Stimulated activated CD8-positive, alpha-beta memory T cell treated with anti-CD3 and anti-CD28 coated beads, Interleukin-15, amount 100 ng/mL, for 4 hours (primary cell): ENCODE measurements around the gene SMIM41.
"Not testable (repeated sequence)": the region's sequence is repeated elsewhere in the genome, so short reads cannot be mapped to it uniquely, and the experiment has no call there.

Experiments used
- DNase-seq, 2 donors: peaks; one replicate each; pipeline ENCODE4 v3.0.0-alpha.2; 2020; ENCODE audit warnings: low read depth in 2 of 2

SMIM41 gene

GRCh38 chr12:52085682-52086180 is 6.2 kb downstream of the SMIM41 start:
- DNase-seq = no peak

DNA sequence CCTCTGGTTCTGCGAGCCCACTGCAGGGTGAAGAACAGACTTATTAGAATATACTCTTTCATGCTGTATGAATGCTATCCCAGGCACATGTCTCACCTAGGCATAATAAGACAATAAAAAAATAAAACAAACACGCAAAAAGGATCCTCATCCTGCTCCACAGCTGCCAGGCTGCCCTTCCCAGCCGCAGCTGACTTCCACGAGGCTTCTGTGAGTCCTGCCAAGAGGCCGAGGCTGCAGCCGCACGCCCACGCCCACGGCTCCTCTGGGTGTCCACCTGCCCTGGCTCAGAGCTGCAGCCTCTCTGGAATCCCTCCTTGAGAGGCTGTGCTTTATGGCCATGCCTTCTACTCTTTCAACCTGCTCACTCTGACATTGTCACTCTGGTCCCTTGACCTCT is 6.9 kb downstream of the SMIM41 start:
- no peak for DNase-seq

GRCh38 chr12:52086944-52087835 is 7.7 kb downstream of the SMIM41 start:
- DNase-seq = no peak

- DNase-seq = no peak
Measured at GRCh38 chr12:52087961-52088820, 8.7 kb downstream of the SMIM41 start.

- DNase-seq = no peak
Measured at GRCh38 chr12:52089491-52089890, 10.0 kb downstream of the SMIM41 start.

GRCh38 chr12:52090291-52090690 is 10.8 kb downstream of the SMIM41 start:
- DNase-seq = no peak

DNA sequence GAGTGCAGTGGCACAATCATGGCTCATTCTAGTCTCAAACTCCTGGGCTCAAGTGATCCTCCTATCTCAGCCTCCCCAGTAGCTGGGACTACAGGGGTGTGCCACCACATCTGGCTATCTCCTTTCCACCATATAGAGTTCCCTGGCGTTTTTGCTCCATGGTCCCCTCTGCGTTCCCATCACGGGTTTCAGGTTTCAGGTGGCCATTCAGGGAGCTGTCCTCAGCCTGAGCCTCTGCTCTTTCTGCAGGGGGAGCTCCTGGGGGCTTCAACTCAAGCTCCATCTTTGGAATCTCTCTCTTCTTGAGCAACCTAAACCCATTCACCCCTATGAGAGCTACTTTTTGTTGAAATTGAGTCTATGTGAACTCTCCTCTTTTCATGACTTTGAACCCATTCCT is 11.6 kb downstream of the SMIM41 start:
- DNase-seq = no peak

- no peak for DNase-seq
Measured at GRCh38 chr12:52091869-52092268, 12.4 kb downstream of the SMIM41 start.

GRCh38 chr12:52093346-52093745 is 13.8 kb downstream of the SMIM41 start:
- DNase-seq = no peak

- no peak for DNase-seq
Measured at GRCh38 chr12:52096332-52097044, 17.0 kb downstream of the SMIM41 start.

GRCh38 chr12:52097045-52097666 is 17.7 kb downstream of the SMIM41 start:
- DNase-seq = no peak

GRCh38 chr12:52104431-52105089 is 25.1 kb downstream of the SMIM41 start:
- DNase-seq = not testable (repeated sequence)

GRCh38 chr12:52116222-52117125 is 37.0 kb downstream of the SMIM41 start:
- DNase-seq = peak; percentile 13 to 51

GRCh38 chr12:52117806-52118475 is 38.4 kb downstream of the SMIM41 start:
- not testable (repeated sequence) for DNase-seq

DNA sequence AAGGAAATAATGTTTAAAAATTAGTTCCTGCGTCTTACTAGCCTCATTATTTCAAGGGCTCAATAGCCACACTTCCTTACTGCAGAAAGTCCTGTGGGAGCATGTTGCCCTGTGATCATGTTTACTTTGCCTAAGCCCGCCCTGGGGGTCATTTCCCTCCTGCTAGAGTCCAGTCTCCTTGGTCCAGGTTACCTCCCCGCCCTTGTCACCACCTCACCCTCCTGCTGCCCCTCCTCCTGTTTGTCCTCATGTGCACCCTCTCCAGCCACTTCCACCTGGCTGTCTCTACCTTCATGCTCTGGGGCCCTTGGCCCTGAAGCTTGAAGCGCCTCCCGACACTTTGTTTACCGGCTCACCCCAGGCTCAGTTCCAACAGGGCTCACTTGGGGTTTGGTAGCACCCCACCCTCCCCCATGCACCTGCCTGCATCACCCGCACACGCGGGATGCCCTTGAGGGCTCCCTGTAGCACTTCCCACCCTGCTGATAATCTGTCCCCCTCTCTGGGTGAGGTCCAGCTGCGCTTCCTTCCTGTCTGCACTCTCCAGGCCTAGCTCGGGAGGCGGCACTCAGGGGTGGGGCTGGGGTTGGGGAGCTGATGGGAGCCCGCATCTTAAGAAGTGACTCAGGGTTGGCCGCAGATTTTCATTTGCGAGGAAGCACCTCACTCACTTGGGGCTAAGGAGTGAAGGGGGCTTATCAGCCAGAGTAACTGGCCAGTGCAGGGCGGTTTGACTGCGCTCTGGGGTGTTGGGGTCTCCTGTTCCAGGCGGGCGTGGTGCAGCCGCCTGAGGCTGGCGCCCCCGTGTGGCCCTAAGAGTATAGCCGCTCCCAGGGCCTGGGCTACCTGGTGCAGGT is 40.1 kb downstream of the SMIM41 start:
- DNase-seq = no peak

GRCh38 chr12:52120951-52121823 is 41.7 kb downstream of the SMIM41 start:
- no peak for DNase-seq

GRCh38 chr12:52121824-52122539 is 42.5 kb downstream of the SMIM41 start:
- DNase-seq = peak; percentile 18 to 20
